ENCODE data around the gene FCRLB.

GRCh38 chr1:161727256-161727924 is 6.0 kb downstream of the FCRLB start:
- TF ChIP-seq CTCF (IDR thresholded peaks at IDR 0.05) (no peak), KDM1A (IDR thresholded peaks at IDR 0.05; ENCODE audit: low read depth) (no peak), CEBPB (IDR thresholded peaks at IDR 0.05) (no peak), RCOR1 (IDR thresholded peaks at IDR 0.05; ENCODE audit: low read depth, low read length) (no peak)

Measured in A549 (cell line).